ENCODE data around the gene IL36B.

DNA sequence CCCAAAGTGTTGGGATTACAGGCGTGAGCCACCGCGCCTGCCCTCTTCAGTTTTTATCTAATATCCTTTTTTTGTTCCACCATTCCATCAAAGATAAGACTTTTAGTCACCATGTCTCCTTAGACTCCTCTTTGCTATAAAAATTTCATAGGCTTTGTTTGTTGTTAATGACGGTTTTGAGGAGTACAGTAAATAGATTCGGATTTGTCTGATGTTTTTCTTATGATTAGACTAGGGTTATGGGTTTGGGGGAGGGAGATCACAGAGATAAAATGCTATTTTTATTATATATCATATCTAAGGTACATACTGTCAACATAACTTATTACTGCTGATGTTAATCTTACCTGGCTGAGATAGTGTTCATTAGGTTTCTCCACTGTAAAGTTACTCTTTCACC is 6.2 kb downstream of the IL36B start:
- TF ChIP-seq, protein P1, sequence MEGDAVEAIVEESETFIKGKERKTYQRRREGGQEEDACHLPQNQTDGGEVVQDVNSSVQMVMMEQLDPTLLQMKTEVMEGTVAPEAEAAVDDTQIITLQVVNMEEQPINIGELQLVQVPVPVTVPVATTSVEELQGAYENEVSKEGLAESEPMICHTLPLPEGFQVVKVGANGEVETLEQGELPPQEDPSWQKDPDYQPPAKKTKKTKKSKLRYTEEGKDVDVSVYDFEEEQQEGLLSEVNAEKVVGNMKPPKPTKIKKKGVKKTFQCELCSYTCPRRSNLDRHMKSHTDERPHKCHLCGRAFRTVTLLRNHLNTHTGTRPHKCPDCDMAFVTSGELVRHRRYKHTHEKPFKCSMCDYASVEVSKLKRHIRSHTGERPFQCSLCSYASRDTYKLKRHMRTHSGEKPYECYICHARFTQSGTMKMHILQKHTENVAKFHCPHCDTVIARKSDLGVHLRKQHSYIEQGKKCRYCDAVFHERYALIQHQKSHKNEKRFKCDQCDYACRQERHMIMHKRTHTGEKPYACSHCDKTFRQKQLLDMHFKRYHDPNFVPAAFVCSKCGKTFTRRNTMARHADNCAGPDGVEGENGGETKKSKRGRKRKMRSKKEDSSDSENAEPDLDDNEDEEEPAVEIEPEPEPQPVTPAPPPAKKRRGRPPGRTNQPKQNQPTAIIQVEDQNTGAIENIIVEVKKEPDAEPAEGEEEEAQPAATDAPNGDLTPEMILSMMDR (IDR thresholded peaks at IDR 0.05): no peak
- no peak for TF ChIP-seq POLR2A (IDR thresholded peaks at IDR 0.05)

Data from Peyer's patch (tissue), 4 donors.